ENCODE data around the gene BCAP31. TPM values are rescaled to one million over a fixed set of nuclear protein-coding genes. Genes with fewer than 3 reads are reported as not detected.

BCAP31 gene
- total RNA-seq, 1 donor from 2014 or later = 219 TPM

DNA sequence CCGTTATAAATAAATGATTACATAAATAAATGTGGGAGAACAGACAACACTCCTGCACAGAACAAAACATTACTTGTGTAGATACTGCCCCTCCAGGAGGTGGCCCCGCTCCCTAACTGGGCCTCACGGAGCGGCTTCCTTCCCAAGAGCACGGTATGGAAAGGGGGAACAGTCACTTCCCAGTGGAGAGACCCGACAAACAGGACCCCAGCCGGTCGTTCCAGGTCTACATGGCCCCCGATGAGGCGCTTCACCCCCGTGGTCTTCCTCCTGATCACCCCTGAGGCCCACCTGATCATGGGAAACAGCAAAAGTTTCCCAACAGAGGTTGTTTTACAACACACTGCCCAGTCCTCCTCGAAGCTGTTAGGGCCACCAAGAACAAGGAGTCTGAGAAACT lies 43.0 kb downstream of the BCAP31 start:
- no peak for FAIRE-seq
- Histone ChIP-seq H3K4me1 (ENCODE audit: insufficient read depth, low read length) (no peaks in the 10 kb centered on the region), H3K27ac (ENCODE audit: low read depth, low read length) (no peak overlapping the region), H2AFZ (ENCODE audit: low read depth, low read length) (no peak overlapping the region), H4K20me1 (ENCODE audit: insufficient read depth, low read length) (no peaks in the 10 kb centered on the region), H3K79me2 (ENCODE audit: insufficient read depth, low read length) (no peaks in the 10 kb centered on the region), H3K9me3 (ENCODE audit: insufficient read depth, low read depth, low read length) (no peaks in the 10 kb centered on the region), H3K36me3 (ENCODE audit: insufficient read depth, low read length) (no peaks in the 10 kb centered on the region), H3K4me3 (ENCODE audit: insufficient read depth, low read depth, low read length) (no peak overlapping the region), H3K4me2 (ENCODE audit: low read length) (no peak overlapping the region), H3K9ac (ENCODE audit: low read length) (no peak overlapping the region), H3K27me3 (ENCODE audit: insufficient read depth, low read length) (no peaks in the 10 kb centered on the region)
- no peaks in the 10 kb centered on the region for H3K27me3 Mint-ChIP-seq (ENCODE audit: low read depth, unreplicated experiment)
- no peak for DNase-seq (ENCODE audit: low read depth)
- no peak overlapping the region for H3K4me3 Mint-ChIP-seq (ENCODE audit: unreplicated experiment)
- H3K4me1 Mint-ChIP-seq (ENCODE audit: low read depth, unreplicated experiment) = no peaks in the 10 kb centered on the region
- no peak overlapping the region for H3K27ac Mint-ChIP-seq (ENCODE audit: unreplicated experiment)
- TF ChIP-seq, protein P1, sequence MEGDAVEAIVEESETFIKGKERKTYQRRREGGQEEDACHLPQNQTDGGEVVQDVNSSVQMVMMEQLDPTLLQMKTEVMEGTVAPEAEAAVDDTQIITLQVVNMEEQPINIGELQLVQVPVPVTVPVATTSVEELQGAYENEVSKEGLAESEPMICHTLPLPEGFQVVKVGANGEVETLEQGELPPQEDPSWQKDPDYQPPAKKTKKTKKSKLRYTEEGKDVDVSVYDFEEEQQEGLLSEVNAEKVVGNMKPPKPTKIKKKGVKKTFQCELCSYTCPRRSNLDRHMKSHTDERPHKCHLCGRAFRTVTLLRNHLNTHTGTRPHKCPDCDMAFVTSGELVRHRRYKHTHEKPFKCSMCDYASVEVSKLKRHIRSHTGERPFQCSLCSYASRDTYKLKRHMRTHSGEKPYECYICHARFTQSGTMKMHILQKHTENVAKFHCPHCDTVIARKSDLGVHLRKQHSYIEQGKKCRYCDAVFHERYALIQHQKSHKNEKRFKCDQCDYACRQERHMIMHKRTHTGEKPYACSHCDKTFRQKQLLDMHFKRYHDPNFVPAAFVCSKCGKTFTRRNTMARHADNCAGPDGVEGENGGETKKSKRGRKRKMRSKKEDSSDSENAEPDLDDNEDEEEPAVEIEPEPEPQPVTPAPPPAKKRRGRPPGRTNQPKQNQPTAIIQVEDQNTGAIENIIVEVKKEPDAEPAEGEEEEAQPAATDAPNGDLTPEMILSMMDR (IDR thresholded peaks at IDR 0.05; ENCODE audit: insufficient read depth, low read depth, low read length) = no peak
- TF ChIP-seq EZH2 (IDR thresholded peaks at IDR 0.05; ENCODE audit: insufficient read depth, low read length) = no peak
- H3K36me3 Mint-ChIP-seq (ENCODE audit: low read depth, unreplicated experiment) = no peaks in the 10 kb centered on the region
- no peaks in the 10 kb centered on the region for H3K9me3 Mint-ChIP-seq (ENCODE audit: unreplicated experiment)

DNA sequence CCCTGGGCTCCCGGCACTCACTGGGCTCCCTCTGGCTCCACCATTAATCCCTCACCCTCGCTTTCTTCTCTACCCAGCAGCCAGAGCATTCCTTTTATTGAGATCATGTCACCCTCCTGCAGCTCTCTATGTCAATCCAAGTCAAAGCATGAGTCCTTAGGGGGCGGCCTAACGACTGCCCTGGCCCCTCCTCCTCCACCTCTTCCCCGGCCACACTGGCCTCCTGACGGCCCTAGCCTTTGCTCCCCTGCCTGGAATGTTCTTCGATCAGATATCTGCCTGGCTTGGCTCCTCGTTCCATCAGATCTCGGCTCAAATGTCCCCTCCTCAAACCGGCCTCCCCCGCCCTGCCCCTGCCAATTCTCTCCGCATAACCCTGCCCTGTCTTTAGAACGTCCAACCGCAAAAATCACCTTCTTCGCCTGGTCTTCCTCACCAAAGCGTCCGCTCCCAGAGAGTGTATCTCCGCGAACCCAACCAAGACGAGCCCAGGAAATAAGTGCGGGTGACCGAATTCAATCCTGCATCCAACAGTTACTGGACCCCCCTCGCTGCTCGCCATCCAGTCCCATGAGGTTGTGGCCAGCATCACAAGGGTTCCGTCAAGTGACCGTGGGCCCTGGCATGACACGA lies 49.9 kb downstream of the BCAP31 start:
- no peak overlapping the region for H3K4me2 ChIP-seq (ENCODE audit: low read length)
- H3K27ac Mint-ChIP-seq (ENCODE audit: unreplicated experiment) = no peak overlapping the region
- FAIRE-seq (no peak), DNase-seq (ENCODE audit: low read depth) (no peak)
- H2AFZ ChIP-seq (ENCODE audit: low read depth, low read length) = no peak overlapping the region
- peaks cover 13% of the 10 kb centered on the region for H3K27me3 Mint-ChIP-seq (ENCODE audit: low read depth, unreplicated experiment)
- no peak overlapping the region for H3K4me3 Mint-ChIP-seq (ENCODE audit: unreplicated experiment)
- H3K36me3 Mint-ChIP-seq (ENCODE audit: low read depth, unreplicated experiment) = no peaks in the 10 kb centered on the region
- H4K20me1 ChIP-seq (ENCODE audit: insufficient read depth, low read length) = no peaks in the 10 kb centered on the region
- H3K9me3 ChIP-seq (ENCODE audit: insufficient read depth, low read depth, low read length) = no peaks in the 10 kb centered on the region
- no peak overlapping the region for H3K9ac ChIP-seq (ENCODE audit: low read length)
- no peaks in the 10 kb centered on the region for H3K4me1 ChIP-seq (ENCODE audit: insufficient read depth, low read length)
- peaks cover 8% of the 10 kb centered on the region for H3K27me3 ChIP-seq (ENCODE audit: insufficient read depth, low read length)
- H3K9me3 Mint-ChIP-seq (ENCODE audit: unreplicated experiment) = no peaks in the 10 kb centered on the region
- no peaks in the 10 kb centered on the region for H3K79me2 ChIP-seq (ENCODE audit: insufficient read depth, low read length)
- TF ChIP-seq EZH2 (IDR thresholded peaks at IDR 0.05; ENCODE audit: insufficient read depth, low read length) = no peak
- TF ChIP-seq, protein P1 (IDR thresholded peaks at IDR 0.05; ENCODE audit: insufficient read depth, low read depth, low read length) = no peak
- H3K27ac ChIP-seq (ENCODE audit: low read depth, low read length) = no peak overlapping the region
- no peak overlapping the region for H3K4me3 ChIP-seq (ENCODE audit: insufficient read depth, low read depth, low read length)
- H3K4me1 Mint-ChIP-seq (ENCODE audit: low read depth, unreplicated experiment) = peaks cover 3% of the 10 kb centered on the region
- H3K36me3 ChIP-seq (ENCODE audit: insufficient read depth, low read length) = no peaks in the 10 kb centered on the region

DNA sequence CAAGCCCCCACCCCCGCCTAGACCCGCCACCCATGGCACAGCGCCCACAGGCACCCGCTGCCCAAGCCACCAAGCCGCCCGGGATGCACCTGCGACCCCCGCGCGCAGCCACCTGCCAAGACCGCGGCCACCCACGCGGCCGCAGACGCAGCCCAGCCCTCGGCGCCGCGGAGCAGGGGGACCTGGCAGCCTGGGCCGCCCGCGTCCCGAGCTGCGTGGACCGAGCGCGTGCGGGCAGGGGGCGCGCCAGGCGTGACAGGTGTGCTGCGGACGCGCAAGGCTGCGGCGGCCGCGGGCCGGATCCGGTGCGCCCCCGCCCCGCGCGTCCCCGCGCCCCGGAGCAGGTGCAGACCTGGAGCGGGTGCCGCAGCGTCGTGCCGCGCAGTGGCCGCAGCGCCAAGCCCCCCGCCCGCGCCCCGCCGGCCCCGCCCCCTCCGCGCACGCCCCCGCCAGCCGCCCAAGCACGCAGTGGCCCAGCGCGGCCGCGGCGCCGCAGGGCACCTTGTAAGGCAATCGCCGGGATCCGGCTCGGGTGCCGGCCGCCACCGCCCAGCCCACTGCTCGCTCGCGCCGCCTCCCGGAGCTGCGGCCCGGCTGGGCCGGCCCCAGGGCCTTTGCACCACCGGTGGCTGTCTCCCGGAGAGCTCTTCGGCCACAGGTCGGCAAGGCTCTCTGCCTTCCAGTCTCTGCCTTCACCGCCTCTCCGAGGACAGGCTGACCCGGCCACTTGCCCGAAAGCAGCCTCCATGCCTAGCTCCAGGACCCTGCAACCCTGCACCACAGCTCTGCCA lies 50.6 kb downstream of the BCAP31 start, which contains the start of gene PNCK:
PNCK (minus strand) TSS at position 386 of the 791 bp plus-strand sequence. CDS start 737 bp downstream, outside the sequence.
- FAIRE-seq (no peak), DNase-seq (ENCODE audit: low read depth) (no peak)
- H3K9ac ChIP-seq (ENCODE audit: low read length) = no peak within 1 kb of the TSS
- Mint-ChIP-seq H3K27me3 (ENCODE audit: low read depth, unreplicated experiment) (peaks cover 13% of the 10 kb centered on the region), H3K4me1 (ENCODE audit: low read depth, unreplicated experiment) (peaks cover 3% of the 10 kb centered on the region), H3K27ac (ENCODE audit: unreplicated experiment) (no peak within 1 kb of the TSS), H3K36me3 (ENCODE audit: low read depth, unreplicated experiment) (no peaks in the 10 kb centered on the region), H3K4me3 (ENCODE audit: unreplicated experiment) (no peak within 1 kb of the TSS), H3K9me3 (ENCODE audit: unreplicated experiment) (no peaks in the 10 kb centered on the region)
- H4K20me1 ChIP-seq (ENCODE audit: insufficient read depth, low read length) = no peaks in the 10 kb centered on the region
- TF ChIP-seq, protein P1 (IDR thresholded peaks at IDR 0.05; ENCODE audit: insufficient read depth, low read depth, low read length) = no peak
- TF ChIP-seq EZH2 (IDR thresholded peaks at IDR 0.05; ENCODE audit: insufficient read depth, low read length) = no peak
- no peaks in the 10 kb centered on the region for H3K79me2 ChIP-seq (ENCODE audit: insufficient read depth, low read length)
- peaks cover 8% of the 10 kb centered on the region for H3K27me3 ChIP-seq (ENCODE audit: insufficient read depth, low read length)
- H3K27ac ChIP-seq (ENCODE audit: low read depth, low read length) = no peak within 1 kb of the TSS
- no peak within 1 kb of the TSS for H2AFZ ChIP-seq (ENCODE audit: low read depth, low read length)
- H3K36me3 ChIP-seq (ENCODE audit: insufficient read depth, low read length) = no peaks in the 10 kb centered on the region
- no peak within 1 kb of the TSS for H3K4me3 ChIP-seq (ENCODE audit: insufficient read depth, low read depth, low read length)
- H3K4me2 ChIP-seq (ENCODE audit: low read length) = no peak within 1 kb of the TSS
- H3K9me3 ChIP-seq (ENCODE audit: insufficient read depth, low read depth, low read length) = no peaks in the 10 kb centered on the region
- H3K4me1 ChIP-seq (ENCODE audit: insufficient read depth, low read length) = no peaks in the 10 kb centered on the region

Measured in astrocyte (in vitro differentiated cells and primary cell).